Psoas muscle (tissue), 8 donors: Measurements from ENCODE around the gene GJC1. TPM values are rescaled to one million over a fixed set of nuclear protein-coding genes. Genes with fewer than 3 reads are reported as not detected.

ENCODE experiments used
- ATAC-seq, 4 donors: fragments of 200-7000 bp; cut with Tn5 transposase; one replicate each; pipeline ENCODE4 v1.9.1; 2020; ENCODE audit warnings: moderate library complexity in 3 of 4, mild to moderate bottlenecking in 2 of 4
- DNase-seq, 2 donors: peaks; one replicate each; pipeline ENCODE4 v3.0.0-alpha.2; 2020
- H3K27ac ChIP-seq: fragments of 200-600 bp; one replicate; pipeline ENCODE4 v1.8.0; 2022
- H3K27me3 ChIP-seq, 3 donors: fragments of 200-600 bp in 1 of 3; one replicate each; pipeline versions ENCODE4 v1.6.1 to v1.8.0; 2013 to 2022; ENCODE audit warnings: low read length in 2 of 3, mild to moderate bottlenecking in 2 of 3, moderate library complexity in 1 of 3; ENCODE audit not compliant: insufficient read depth in 3 of 3
- H3K36me3 ChIP-seq, 2 donors: fragments of 200-600 bp in 1 of 2; one replicate each; pipeline versions ENCODE4 v1.6.1 to v1.8.0; 2013 to 2022; ENCODE audit warnings: low read depth in 1 of 2, mild to moderate bottlenecking in 1 of 2, moderate library complexity in 1 of 2; ENCODE audit not compliant: insufficient read depth in 1 of 2
- H3K4me1 ChIP-seq: fragments of 200-600 bp; one replicate; pipeline ENCODE4 v1.8.0; 2022
- H3K4me3 ChIP-seq: fragments of 200-600 bp; one replicate; pipeline ENCODE4 v1.8.0; 2022; ENCODE audit warnings: mild to moderate bottlenecking
- H3K9me3 ChIP-seq: fragments of 200-600 bp; one replicate; pipeline ENCODE4 v1.8.0; 2022
- CTCF ChIP-seq: fragments of 200-600 bp; IDR thresholded peaks from one replicate; pipeline ENCODE4 v1.8.0; 2022; ENCODE audit warnings: antibody characterized with exemption
- WGBS, 3 donors: extraction: QIAGEN DNeasy Blood & Tissue Kit; methylation state at CpG; one replicate each; pipeline versions ENCODE4 v1.1.6 to v1.1.7; 2013; 5-methylcytosine and 5-hydroxymethylcytosine counted together
- intact Hi-C, 2 donors: fragments of 100-400 bp; cut with DNase I; formaldehyde crosslinking; loops; one replicate each; pipeline versions ENCODE4 v1.11.0 to v1.14.2; 2022
- polyA plus RNA-seq, 3 donors: library from polyadenylated mRNA; stranded (reverse); fragments of 200-250 nt; gene quantifications; one replicate each; pipeline ENCODE4 v1.2.3, GENCODE V29; 2013
- total RNA-seq, 4 donors: library from RNA; stranded (reverse); fragmentation: NEBNext Ultra II Directional in 2 of 4; extraction: Animal tissue kit (Norgen Biotek cat#: 25700) in 2 of 4; gene quantifications; one replicate each; pipeline versions ENCODE4 v1.2.1 to v1.2.4, GENCODE V29; 2021 to 2023
- donor health status: healthy with polysubstance abuse.
- donor health status: DM: no; HTN: no; CAD: no; lungs with moderate emphysema.
- donor health status: Bipolar disorder and iron deficiency.
- donor health status: healthy.
- donor health status: DM: yes; HTN: yes; CAD: no.
- donor health status: DM: no; HTN: no; CAD: no.
- donor health status: DM: no; HTN: no; CAD: no.
- donor health status: DM: yes; HTN: yes; CAD: no.

The GJC1 gene
- total and polyA plus RNA-seq, 7 donors, result 2.2 to 7.9 (median 4.7) TPM

- Histone ChIP-seq H3K4me1 (no peaks in the 10 kb centered on the region), H3K4me3 (no peak overlapping the region), H3K9me3 (no peaks in the 10 kb centered on the region), H3K27ac (no peak overlapping the region), H3K36me3 (no peaks in the 10 kb centered on the region), H3K27me3 (no peaks in the 10 kb centered on the region)
- peak in 1 of 4 donors; percentile 27 for ATAC-seq
- 48 to 63% (median 53%) methylated on average over 1 of the region's 1 CpG for WGBS, 3 donors
- DNase-seq, result peak in 1 of 2 donors; percentile 65
- TF ChIP-seq CTCF, result no peak
- intact Hi-C loops, result no loop called here
These were observed 14.3 kb upstream of the GJC1 start for GRCh38 chr17:44844390-44844830.

GRCh38 chr17:44842748-44843147, 12.7 kb upstream of the GJC1 start:
- H3K4me3 ChIP-seq, result no peak overlapping the region
- no peaks in the 10 kb centered on the region for H3K9me3 ChIP-seq
- intact Hi-C loops, result no loop called here
- H3K27me3 ChIP-seq, result no peaks in the 10 kb centered on the region
- WGBS, 3 donors, result 38 to 45% (median 45%) methylated on average over 5 of the region's 5 CpGs
- DNase-seq (no peak), ATAC-seq (no peak)
- no peaks in the 10 kb centered on the region for H3K36me3 ChIP-seq
- no peak overlapping the region for H3K27ac ChIP-seq
- no peaks in the 10 kb centered on the region for H3K4me1 ChIP-seq
- TF ChIP-seq CTCF, result no peak

GRCh38 chr17:44840936-44841335, 10.8 kb upstream of the GJC1 start:
- TF ChIP-seq CTCF, result no peak
- DNase-seq, result no peak
- H3K4me3 ChIP-seq, result no peak overlapping the region
- intact Hi-C loops, result no loop called here
- no peak overlapping the region for H3K27ac ChIP-seq
- no peak for ATAC-seq
- H3K4me1 ChIP-seq, result no peaks in the 10 kb centered on the region
- H3K9me3 ChIP-seq, result no peaks in the 10 kb centered on the region
- H3K27me3 ChIP-seq, result no peaks in the 10 kb centered on the region
- WGBS, 3 donors, result 73 to 88% (median 84%) methylated on average over 3 of the region's 3 CpGs
- H3K36me3 ChIP-seq, result no peaks in the 10 kb centered on the region

- intact Hi-C loops, result no loop called here
- no peak overlapping the region for H3K27ac ChIP-seq
- H3K36me3 ChIP-seq, result no peaks in the 10 kb centered on the region
- ATAC-seq, result no peak
- H3K4me1 ChIP-seq, result no peaks in the 10 kb centered on the region
- 74 to 82% (median 79%) methylated on average over 4 of the region's 4 CpGs for WGBS, 3 donors
- no peak for TF ChIP-seq CTCF
- H3K9me3 ChIP-seq, result no peaks in the 10 kb centered on the region
- H3K27me3 ChIP-seq, result peaks cover 0 to 2% (median under 1%) of the 10 kb centered on the region in 3 donors
- H3K4me3 ChIP-seq, result no peak overlapping the region
- DNase-seq, result no peak
These were observed 10.2 kb upstream of the GJC1 start for GRCh38 chr17:44840274-44840673.

GRCh38 chr17:44837196-44837595, 7.1 kb upstream of the GJC1 start:
- intact Hi-C loops, result no loop called here
- Histone ChIP-seq H3K27ac (no peak overlapping the region), H3K9me3 (no peaks in the 10 kb centered on the region), H3K4me3 (no peak overlapping the region), H3K36me3 (no peaks in the 10 kb centered on the region), H3K4me1 (no peaks in the 10 kb centered on the region), H3K27me3 (peaks cover 0 to 18% (median 2%) of the 10 kb centered on the region in 3 donors)
- TF ChIP-seq CTCF, result no peak
- WGBS, 3 donors, result 42 to 76% (median 46%) methylated on average over 2 of the region's 2 CpGs
- no peak for DNase-seq
- no peak for ATAC-seq
